HUES64 (cell line): ENCODE results near the gene PAPLN.

Source experiments
- H3K27ac ChIP-seq: 2 replicates; pipeline ENCODE4 v1.7.0; 2013; ENCODE audit warnings: low read depth, low read length, inconsistent platforms
- H3K27me3 ChIP-seq: 2 replicates; pipeline ENCODE4 v1.6.1; 2013; ENCODE audit warnings: mild to moderate bottlenecking, low read length; ENCODE audit not compliant: insufficient read depth
- H3K36me3 ChIP-seq: 2 replicates; pipeline ENCODE4 v1.6.1; 2013; ENCODE audit warnings: mild to moderate bottlenecking, low read length; ENCODE audit not compliant: insufficient read depth
- H3K4me1 ChIP-seq: 2 replicates; pipeline ENCODE4 v1.6.1; 2013; ENCODE audit warnings: mild to moderate bottlenecking, low read length, moderate library complexity; ENCODE audit not compliant: insufficient read depth
- H3K4me3 ChIP-seq: 2 replicates; pipeline ENCODE4 v1.5.1; 2013; ENCODE audit warnings: mild to moderate bottlenecking, low read length, moderate library complexity
- H3K9ac ChIP-seq: 2 replicates; pipeline ENCODE4 v1.6.1; 2013; ENCODE audit warnings: mild to moderate bottlenecking, low read depth, low read length
- H3K9me3 ChIP-seq: 2 replicates; pipeline ENCODE4 v1.6.1; 2013; ENCODE audit warnings: low read depth, low read length; ENCODE audit not compliant: insufficient read depth
- WGBS: fragments of 150-250, 120-280 bp; methylation state at CpG from one replicate; pipeline ENCODE4 v1.1.7; 2013; ENCODE audit warnings: missing lambda C conversion rate; 5-methylcytosine and 5-hydroxymethylcytosine counted together

The PAPLN gene

GRCh38 chr14:73238941-73239340 is 1.6 kb downstream of the PAPLN start:
- H3K4me1 ChIP-seq: peaks cover 38% of the 10 kb centered on the region
- no peak overlapping the region for H3K9ac ChIP-seq
- WGBS: 90% methylated on average over 11 of the region's 11 CpGs
- H3K27me3 ChIP-seq: peaks cover 59% of the 10 kb centered on the region
- no peaks in the 10 kb centered on the region for H3K36me3 ChIP-seq
- H3K9me3 ChIP-seq: no peaks in the 10 kb centered on the region
- H3K4me3 ChIP-seq: peak overlapping the region; percentile 38
- H3K27ac ChIP-seq: no peak overlapping the region

DNA sequence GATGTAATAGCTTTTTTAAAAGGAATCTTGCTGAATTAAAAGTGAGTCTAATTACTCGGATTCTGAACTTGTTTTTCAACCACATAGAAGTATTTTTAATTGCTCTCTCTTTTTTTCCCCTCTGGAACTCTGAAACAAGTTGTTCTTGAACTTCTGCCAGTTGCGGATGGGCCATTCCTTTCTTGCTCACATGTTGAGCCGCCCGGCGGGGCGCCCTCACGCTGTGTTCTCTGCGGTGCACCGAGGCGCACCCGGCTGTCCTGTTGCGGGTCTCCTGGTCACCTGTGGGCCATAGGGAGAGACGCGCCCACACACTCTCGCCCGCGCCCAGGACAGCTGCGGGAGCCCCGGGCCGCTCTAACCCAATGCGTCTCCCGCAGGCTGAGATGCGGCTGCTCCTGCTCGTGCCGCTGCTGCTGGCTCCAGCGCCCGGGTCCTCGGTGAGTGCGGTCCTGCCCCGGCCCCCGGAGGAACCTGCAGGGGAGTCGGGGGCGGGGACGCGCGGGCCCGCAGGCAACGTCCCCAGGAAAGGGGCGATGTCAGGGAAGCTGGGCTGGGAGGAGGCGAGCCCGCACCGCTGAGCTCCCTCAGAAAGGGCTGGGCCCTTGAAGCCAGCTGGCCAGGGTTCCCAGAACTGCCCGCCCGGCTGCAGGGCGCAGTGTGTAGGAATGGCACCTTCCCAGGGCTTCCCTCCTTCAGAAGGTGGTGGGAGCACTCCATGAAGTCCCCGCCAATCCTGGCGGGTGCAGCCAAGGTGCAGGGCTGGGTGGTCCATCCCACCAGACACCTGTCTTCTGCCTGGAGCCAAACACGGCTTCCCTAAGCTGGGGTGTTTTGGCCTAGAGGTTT is 2.3 kb downstream of the PAPLN start:
- Histone ChIP-seq H3K9ac (no peak overlapping the region), H3K27me3 (peaks cover 59% of the 10 kb centered on the region)

GRCh38 chr14:73240816-73241480 is 3.6 kb downstream of the PAPLN start:
- Histone ChIP-seq H3K27ac (no peak overlapping the region), H3K4me1 (peaks cover 22% of the 10 kb centered on the region), H3K4me3 (no peak overlapping the region), H3K9me3 (no peaks in the 10 kb centered on the region), H3K27me3 (peaks cover 56% of the 10 kb centered on the region), H3K36me3 (no peaks in the 10 kb centered on the region), H3K9ac (no peak overlapping the region)
- 81% methylated on average over 10 of the region's 10 CpGs for WGBS

More for the DNA sequence above, 2.3 kb downstream of the PAPLN start:
- no peaks in the 10 kb centered on the region for H3K36me3 ChIP-seq
- no peak overlapping the region for H3K27ac ChIP-seq
- WGBS: 14% methylated on average over 48 of the region's 48 CpGs
- peak overlapping the region; percentile 38 for H3K4me3 ChIP-seq
- no peaks in the 10 kb centered on the region for H3K9me3 ChIP-seq
- H3K4me1 ChIP-seq: peaks cover 31% of the 10 kb centered on the region

- 86% methylated on average over 19 of the region's 19 CpGs for WGBS
- Histone ChIP-seq H3K27ac (no peak overlapping the region), H3K4me1 (peaks cover 22% of the 10 kb centered on the region)
Measured at GRCh38 chr14:73241481-73242165, 4.3 kb downstream of the PAPLN start.

GRCh38 chr14:73242357-73242901 is 5.1 kb downstream of the PAPLN start:
- Histone ChIP-seq H3K4me1 (peaks cover 16% of the 10 kb centered on the region), H3K4me3 (no peak overlapping the region), H3K27ac (no peak overlapping the region), H3K9me3 (no peaks in the 10 kb centered on the region), H3K27me3 (peaks cover 41% of the 10 kb centered on the region), H3K9ac (no peak overlapping the region), H3K36me3 (no peaks in the 10 kb centered on the region)
- 94% methylated on average over 5 of the region's 6 CpGs for WGBS

More at GRCh38 chr14:73241481-73242165, 4.3 kb downstream of the PAPLN start:
- Histone ChIP-seq H3K27me3 (peaks cover 49% of the 10 kb centered on the region), H3K36me3 (no peaks in the 10 kb centered on the region), H3K9me3 (no peaks in the 10 kb centered on the region), H3K4me3 (no peak overlapping the region), H3K9ac (no peak overlapping the region)

GRCh38 chr14:73243341-73243740 is 6.0 kb downstream of the PAPLN start:
- no peak overlapping the region for H3K9ac ChIP-seq
- peaks cover 32% of the 10 kb centered on the region for H3K27me3 ChIP-seq
- H3K4me3 ChIP-seq: no peak overlapping the region
- H3K36me3 ChIP-seq: no peaks in the 10 kb centered on the region
- WGBS: 80% methylated on average over 3 of the region's 3 CpGs
- H3K9me3 ChIP-seq: no peaks in the 10 kb centered on the region
- peaks cover 13% of the 10 kb centered on the region for H3K4me1 ChIP-seq
- H3K27ac ChIP-seq: no peak overlapping the region

- no peak overlapping the region for H3K9ac ChIP-seq
- 89% methylated on average over 2 of the region's 2 CpGs for WGBS
- H3K4me3 ChIP-seq: no peak overlapping the region
Measured at GRCh38 chr14:73243748-73244147, 6.4 kb downstream of the PAPLN start.

GRCh38 chr14:73244541-73245290 is 7.4 kb downstream of the PAPLN start:
- WGBS: 91% methylated on average over 14 of the region's 14 CpGs
- Histone ChIP-seq H3K36me3 (no peaks in the 10 kb centered on the region), H3K27me3 (peaks cover 18% of the 10 kb centered on the region), H3K4me3 (peak overlapping the region; percentile 65; the same call in 1 of the 2 replicates), H3K4me1 (peaks cover 3% of the 10 kb centered on the region; the same call in 1 of the 2 replicates), H3K27ac (no peak overlapping the region), H3K9ac (no peak overlapping the region), H3K9me3 (no peaks in the 10 kb centered on the region)

More at GRCh38 chr14:73243748-73244147, 6.4 kb downstream of the PAPLN start:
- Histone ChIP-seq H3K4me1 (peaks cover 9% of the 10 kb centered on the region), H3K27me3 (peaks cover 28% of the 10 kb centered on the region), H3K36me3 (no peaks in the 10 kb centered on the region), H3K9me3 (no peaks in the 10 kb centered on the region), H3K27ac (no peak overlapping the region)

- Histone ChIP-seq H3K4me3 (peak overlapping the region; percentile 65), H3K27ac (no peak overlapping the region)
Measured at GRCh38 chr14:73245480-73246325, 8.4 kb downstream of the PAPLN start.

More at GRCh38 chr14:73245480-73246325, 8.4 kb downstream of the PAPLN start:
- Histone ChIP-seq H3K9ac (peak overlapping the region; percentile 53; the same call in 1 of the 2 replicates), H3K27me3 (peaks cover 8% of the 10 kb centered on the region; the same call in 1 of the 2 replicates), H3K9me3 (no peaks in the 10 kb centered on the region), H3K36me3 (no peaks in the 10 kb centered on the region), H3K4me1 (peaks cover 3% of the 10 kb centered on the region; the same call in 1 of the 2 replicates)
- WGBS: 54% methylated on average over 63 of the region's 64 CpGs
